ENCODE results near the gene ZNF473. TPM values are rescaled to one million over a fixed set of nuclear protein-coding genes. Genes with fewer than 3 reads are reported as not detected.

ZNF473 gene
- total and polyA plus RNA-seq, 2 donors (not counting 3 experiments of a cell fraction or from before 2014, with no cell fraction given) = 3.8 to 8.7 TPM

DNA sequence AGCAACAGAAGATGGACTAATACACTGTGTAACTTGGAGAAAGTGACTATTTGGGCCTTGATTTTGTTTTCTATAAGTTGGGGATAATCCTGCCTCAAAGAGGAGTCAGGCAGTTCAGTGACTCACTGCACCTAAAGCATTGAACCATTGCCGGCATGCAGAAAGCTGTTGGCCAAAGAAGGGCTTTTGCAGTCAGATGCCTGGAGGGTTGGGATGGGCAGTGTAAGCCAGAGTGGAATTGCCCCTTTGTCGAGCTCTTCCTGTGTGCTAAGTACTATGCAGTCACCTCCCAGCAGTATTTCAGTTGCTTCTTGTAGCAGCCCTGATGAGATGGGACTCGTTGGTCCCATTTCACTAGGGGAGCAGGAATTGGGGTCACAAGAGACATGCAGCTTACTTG is 11.1 kb downstream of the ZNF473 start:
- dilution Hi-C loops (cut with MboI; ENCODE audit: extremely low pct_ligation_motif_present, low sequenced_read_pairs) = no loop called here
- no peaks in the 10 kb centered on the region for H3K4me1 ChIP-seq (ENCODE audit: control insufficient read depth, extremely low read depth, insufficient read depth, low read length)
- H3K79me2 ChIP-seq (ENCODE audit: control insufficient read depth, insufficient read depth, low read length) = no peaks in the 10 kb centered on the region
- DNase-seq (ENCODE audit: low read depth, low spot score) = no peak
- ChIA-PET CTCF (interaction anchor here (1.4 kb wide), 1 partner anchor 10 kb away, joined by 3 read pairs; no protein-coding TSS in a partner anchor), POLR2A (no interaction called here)
- no peak overlapping the region for H2AFZ ChIP-seq (ENCODE audit: low read depth, low read length)
- peaks cover 11 to 32% of the 10 kb centered on the region in 2 experiments for H3K36me3 ChIP-seq (ENCODE audit: control insufficient read depth in 2 of 2, extremely low read depth in 1 of 2, insufficient read depth in 2 of 2, low read length in 2 of 2)
- no peak overlapping the region for H3K9ac ChIP-seq (replicated peaks; ENCODE audit: extremely low read depth, insufficient read depth, low read length)
- intact Hi-C loops (cut with micrococcal nuclease) = no loop called here
- no peaks in the 10 kb centered on the region for H3K9me3 ChIP-seq (replicated peaks; ENCODE audit: control insufficient read depth, insufficient read depth, low read length)
- H3K27ac ChIP-seq (ENCODE audit: insufficient read depth, low read depth, low read length) = no peak overlapping the region
- no TSS peak for BruUV-seq (replicated peaks)
- no peak overlapping the region for H3K4me3 ChIP-seq (replicated peaks in 1 of 3; ENCODE audit: insufficient read depth in 1 of 3, low read depth in 1 of 3, low read length in 3 of 3)
- no peaks in the 10 kb centered on the region for H3K9me1 ChIP-seq (replicated peaks; ENCODE audit: control insufficient read depth, extremely low read depth, insufficient read depth, low read length)
- no peaks in the 10 kb centered on the region for H4K20me1 ChIP-seq (replicated peaks; ENCODE audit: control insufficient read depth, extremely low read depth, insufficient read depth, low read length)
- no peak overlapping the region for H3K4me2 ChIP-seq (ENCODE audit: insufficient read depth, low read length)
- no peak for TF ChIP-seq MYC (IDR thresholded peaks at IDR 0.05; ENCODE audit: low read depth, low read length)
- TF ChIP-seq FOS (IDR thresholded peaks at IDR 0.05; ENCODE audit: borderline replicate concordance, insufficient read depth, low read length) = no peak
- TF ChIP-seq JUN (IDR thresholded peaks at IDR 0.05; ENCODE audit: borderline replicate concordance, insufficient read depth, insufficient read length, low read depth) = no peak
- TF ChIP-seq POLR2AphosphoS5 (IDR thresholded peaks at IDR 0.05; ENCODE audit: insufficient read depth, low read depth, low read length) = no peak
- TF ChIP-seq, protein P1, sequence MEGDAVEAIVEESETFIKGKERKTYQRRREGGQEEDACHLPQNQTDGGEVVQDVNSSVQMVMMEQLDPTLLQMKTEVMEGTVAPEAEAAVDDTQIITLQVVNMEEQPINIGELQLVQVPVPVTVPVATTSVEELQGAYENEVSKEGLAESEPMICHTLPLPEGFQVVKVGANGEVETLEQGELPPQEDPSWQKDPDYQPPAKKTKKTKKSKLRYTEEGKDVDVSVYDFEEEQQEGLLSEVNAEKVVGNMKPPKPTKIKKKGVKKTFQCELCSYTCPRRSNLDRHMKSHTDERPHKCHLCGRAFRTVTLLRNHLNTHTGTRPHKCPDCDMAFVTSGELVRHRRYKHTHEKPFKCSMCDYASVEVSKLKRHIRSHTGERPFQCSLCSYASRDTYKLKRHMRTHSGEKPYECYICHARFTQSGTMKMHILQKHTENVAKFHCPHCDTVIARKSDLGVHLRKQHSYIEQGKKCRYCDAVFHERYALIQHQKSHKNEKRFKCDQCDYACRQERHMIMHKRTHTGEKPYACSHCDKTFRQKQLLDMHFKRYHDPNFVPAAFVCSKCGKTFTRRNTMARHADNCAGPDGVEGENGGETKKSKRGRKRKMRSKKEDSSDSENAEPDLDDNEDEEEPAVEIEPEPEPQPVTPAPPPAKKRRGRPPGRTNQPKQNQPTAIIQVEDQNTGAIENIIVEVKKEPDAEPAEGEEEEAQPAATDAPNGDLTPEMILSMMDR (IDR thresholded peaks at IDR 0.05; ENCODE audit: extremely low read depth in 1 of 2, insufficient read depth in 1 of 2, low read depth in 1 of 2, low read length in 2 of 2) = no peak
- TF ChIP-seq POLR2A (IDR thresholded peaks at IDR 0.05; ENCODE audit: low read depth, low read length) = no peak
- TF ChIP-seq, protein P2, sequence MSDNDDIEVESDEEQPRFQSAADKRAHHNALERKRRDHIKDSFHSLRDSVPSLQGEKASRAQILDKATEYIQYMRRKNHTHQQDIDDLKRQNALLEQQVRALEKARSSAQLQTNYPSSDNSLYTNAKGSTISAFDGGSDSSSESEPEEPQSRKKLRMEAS (IDR thresholded peaks at IDR 0.05; ENCODE audit: insufficient read depth, insufficient read length) = no peak
- TF ChIP-seq EZH2 (IDR thresholded peaks at IDR 0.05; ENCODE audit: borderline replicate concordance, low read depth, low read length, severe bottlenecking) = no peak
- TF ChIP-seq GATA2 (IDR thresholded peaks at IDR 0.05; ENCODE audit: insufficient read depth, insufficient read length, low read depth, low read length) = no peak
- no peak for FAIRE-seq
- no peaks in the 10 kb centered on the region for H3K27me3 ChIP-seq (ENCODE audit: control insufficient read depth in 2 of 2, insufficient read depth in 2 of 2, low read length in 2 of 2)
